H1 (cell line): ENCODE data around the gene TUBB2B. TPM values are rescaled to one million over a fixed set of nuclear protein-coding genes. Genes with fewer than 3 reads are reported as not detected.
A peak's percentile ranks its signal among the peaks of the same experiment; 100 is the strongest.

Experiments
- CTCF ChIA-PET: fragments of 300-600 bp; sonication (Branson Sonifier 250); formaldehyde crosslinking; loops from one replicate; lab custom pipeline; 2021; ENCODE audit not compliant: partially characterized antibody; lab: Charles Lee
- POLR2A ChIA-PET: fragments of 300-600 bp; sonication (Branson Sonifier 250); formaldehyde crosslinking; loops from one replicate; lab custom pipeline; 2021; ENCODE audit warnings: inconsistent platforms; ENCODE audit not compliant: partially characterized antibody; lab: Charles Lee
- DNase-seq, 2 experiments: peaks; one replicate each; pipeline versions ENCODE4 v3.0.0 to v3.0.0-alpha.2; 2010 to 2022; ENCODE audit warnings: low spot score in 2 of 2, low read depth in 1 of 2, mixed read lengths in 1 of 2
- FAIRE-seq: peaks from 2 replicates; lab custom pipeline; 2011; peaks lifted over from hg19 to GRCh38; lab: Jason Lieb, UNC
- H2AFZ ChIP-seq: 2 replicates; pipeline ENCODE4 v1.8.1; 2012; ENCODE audit warnings: low read length, inconsistent platforms
- H2AK5ac ChIP-seq: 2 replicates; pipeline ENCODE4 v1.6.1; 2013; ENCODE audit warnings: low read depth, low read length
- H2BK120ac ChIP-seq: replicated peaks from 2 replicates; pipeline ENCODE3; 2013; ENCODE audit warnings: low read depth, low read length, inconsistent platforms
- H2BK12ac ChIP-seq: 2 replicates; pipeline ENCODE4 v1.6.1; 2013; ENCODE audit warnings: low read depth, low read length
- H2BK15ac ChIP-seq: 2 replicates; pipeline ENCODE4 v1.6.1; 2013; ENCODE audit warnings: low read length
- H2BK20ac ChIP-seq: 2 replicates; pipeline ENCODE4 v1.6.1; 2013; ENCODE audit warnings: low read length
- H2BK5ac ChIP-seq: 2 replicates; pipeline ENCODE4 v1.6.1; 2013; ENCODE audit warnings: low read depth, low read length
- H3K14ac ChIP-seq: 2 replicates; pipeline ENCODE4 v1.6.1; 2013; ENCODE audit warnings: inconsistent platforms; ENCODE audit not compliant: insufficient read length
- H3K18ac ChIP-seq: 2 replicates; pipeline ENCODE4 v1.6.1; 2013; ENCODE audit warnings: low read length; ENCODE audit errors: extremely low read depth
- H3K23ac ChIP-seq: 2 replicates; pipeline ENCODE4 v1.6.1; 2013; ENCODE audit warnings: inconsistent platforms; ENCODE audit not compliant: insufficient read length
- H3K23me2 ChIP-seq: 2 replicates; pipeline ENCODE4 v1.6.1; 2013; ENCODE audit warnings: low read depth, low read length
- H3K27ac ChIP-seq: 2 replicates; pipeline ENCODE4 v1.6.1; 2011; ENCODE audit warnings: low read depth, low read length, inconsistent platforms
- H3K27me3 ChIP-seq, 4 experiments: replicated peaks in 1 of 4; 1 replicate in 1 of 4; 2 replicates in 3 of 4; pipeline versions ENCODE4 v1.6.1 to v1.8.1; 2011 to 2013; ENCODE audit warnings: low read length in 3 of 4, mild to moderate bottlenecking in 3 of 4, inconsistent platforms in 2 of 4, mixed read lengths in 2 of 4, moderate library complexity in 1 of 4; ENCODE audit not compliant: control insufficient read depth in 3 of 4, insufficient read depth in 3 of 4; ENCODE audit errors: extremely low read depth in 1 of 4
- H3K36me3 ChIP-seq, 4 experiments: 2 replicates each; pipeline versions ENCODE4 v1.6.1 to v1.8.1; 2011 to 2013; ENCODE audit warnings: mild to moderate bottlenecking in 4 of 4, low read length in 3 of 4, moderate library complexity in 2 of 4, control low read depth in 1 of 4, inconsistent platforms in 1 of 4; ENCODE audit not compliant: insufficient read depth in 4 of 4, control insufficient read depth in 2 of 4
- H3K4ac ChIP-seq: replicated peaks from 2 replicates; pipeline ENCODE3; 2013; ENCODE audit warnings: low read length, low read depth, mixed read lengths, inconsistent platforms; ENCODE audit not compliant: insufficient read length
- H3K4me1 ChIP-seq, 4 experiments: replicated peaks in 1 of 4; 1 replicate in 1 of 4; 2 replicates in 3 of 4; pipeline versions ENCODE4 v1.6.1 to v1.8.1; 2011 to 2013; ENCODE audit warnings: low read length in 3 of 4, inconsistent platforms in 2 of 4, mixed read lengths in 1 of 4; ENCODE audit not compliant: insufficient read depth in 4 of 4, control insufficient read depth in 3 of 4
- H3K4me2 ChIP-seq, 2 experiments: 2 replicates each; pipeline versions ENCODE4 v1.6.1 to v1.8.1; 2011 to 2013; ENCODE audit warnings: low read depth in 2 of 2, low read length in 2 of 2, control low read depth in 1 of 2, inconsistent platforms in 1 of 2, mild to moderate bottlenecking in 1 of 2; ENCODE audit not compliant: insufficient read depth in 1 of 2
- H3K4me3 ChIP-seq, 4 experiments: fragments of 200-600, 300-600 bp in 1 of 4; sonication (generic), shearing (Covaris generic), sonication (Bioruptor Twin) in 1 of 4; 2 replicates each; pipeline versions ENCODE4 v1.5.1 to v1.8.1; 2011 to 2016; ENCODE audit warnings: low read length in 4 of 4, low read depth in 3 of 4, control low read depth in 2 of 4, inconsistent platforms in 2 of 4, mild to moderate bottlenecking in 2 of 4, mixed read lengths in 1 of 4, moderate library complexity in 1 of 4; ENCODE audit not compliant: insufficient read depth in 2 of 4; ENCODE audit errors: extremely low read depth in 1 of 4
- H3K56ac ChIP-seq: replicated peaks from 2 replicates; pipeline ENCODE3; 2013; ENCODE audit warnings: low read depth, mild to moderate bottlenecking, mixed read lengths, low read length, inconsistent platforms; ENCODE audit not compliant: insufficient read length
- H3K79me1 ChIP-seq: 2 replicates; pipeline ENCODE4 v1.6.1; 2013; ENCODE audit warnings: low read depth, low read length, control low read depth
- H3K79me2 ChIP-seq, 2 experiments: 2 replicates each; pipeline versions ENCODE4 v1.6.1 to v1.8.1; 2012 to 2013; ENCODE audit warnings: low read length in 2 of 2, mild to moderate bottlenecking in 2 of 2, inconsistent platforms in 1 of 2; ENCODE audit not compliant: insufficient read depth in 2 of 2, control insufficient read depth in 1 of 2
- H3K9ac ChIP-seq, 4 experiments: replicated peaks in 1 of 4; 1 replicate in 1 of 4; 2 replicates in 3 of 4; pipeline versions ENCODE4 v1.6.1 to v1.8.1; 2011 to 2013; ENCODE audit warnings: low read depth in 3 of 4, low read length in 3 of 4, control low read depth in 2 of 4, mild to moderate bottlenecking in 2 of 4, moderate library complexity in 2 of 4, inconsistent platforms in 1 of 4; ENCODE audit errors: extremely low read depth in 1 of 4
- H3K9me3 ChIP-seq, 2 experiments: 2 replicates each; pipeline versions ENCODE4 v1.6.1 to v1.8.1; 2012 to 2013; ENCODE audit warnings: mild to moderate bottlenecking in 2 of 2, moderate library complexity in 2 of 2, control low read depth in 1 of 2, inconsistent platforms in 1 of 2, low read depth in 1 of 2, low read length in 1 of 2, mixed read lengths in 1 of 2; ENCODE audit not compliant: insufficient read depth in 2 of 2
- H4K20me1 ChIP-seq, 2 experiments: replicated peaks in 1 of 2; 2 replicates each; pipeline versions ENCODE3 to v1.8.1; 2011 to 2013; ENCODE audit warnings: inconsistent platforms in 2 of 2, low read length in 2 of 2, mild to moderate bottlenecking in 1 of 2; ENCODE audit not compliant: insufficient read depth in 2 of 2, control insufficient read depth in 1 of 2
- H4K5ac ChIP-seq: 2 replicates; pipeline ENCODE4 v1.6.1; 2013; ENCODE audit warnings: low read length, low read depth, mixed read lengths, inconsistent platforms; ENCODE audit not compliant: insufficient read length
- H4K8ac ChIP-seq: 2 replicates; pipeline ENCODE4 v1.8.0; 2013; ENCODE audit warnings: mild to moderate bottlenecking, moderate library complexity, low read length, inconsistent platforms; ENCODE audit not compliant: insufficient read depth; ENCODE audit errors: extremely low read depth
- H4K91ac ChIP-seq: replicated peaks from 2 replicates; pipeline ENCODE3; 2013; ENCODE audit warnings: low read length, mixed read lengths, inconsistent platforms; ENCODE audit not compliant: insufficient read length
- RFX5 ChIP-seq: IDR thresholded peaks from 2 replicates; pipeline ENCODE4 v1.6.1; 2011; ENCODE audit warnings: low read depth, low read length, improper control_type of control experiment, borderline replicate concordance
- WGBS, 2 experiments: shearing (Covaris generic) in 1 of 2; methylation state at CpG; one replicate each; pipeline versions ENCODE4 v1.1.6 to v1.1.7; 2013 to 2015; ENCODE audit warnings: low lambda C conversion rate in 2 of 2, mixed read lengths in 2 of 2, inconsistent platforms in 1 of 2, low coverage in 1 of 2, missing lambda C conversion rate in 1 of 2; ENCODE audit not compliant: insufficient replicate concordance in 2 of 2, insufficient coverage in 1 of 2, insufficient read length in 1 of 2; ENCODE audit errors: extremely low coverage in 1 of 2, missing lambda C conversion rate in 1 of 2; 5-methylcytosine and 5-hydroxymethylcytosine counted together
- polyA plus RNA-seq, 7 experiments: library from polyadenylated mRNA; depleted of rRNA in 3 of 7; stranded (reverse) in 5 of 7; unstranded in 2 of 7; fragments of >200 nt in 5 of 7; fragments of 200-250 nt in 2 of 7; gene quantifications; 1 replicate in 5 of 7; 2 replicates in 1 of 7; 4 replicates in 1 of 7; pipeline versions ENCODE4 v1.2.1 to v1.2.3, GENCODE V29; 2011 to 2013; ENCODE audit warnings: missing spikeins in 2 of 7, mixed read lengths in 2 of 7
- total RNA-seq: library from RNA; stranded (reverse); fragmentation: NEBNext Ultra II Directional; extraction: Animal tissue kit (Norgen Biotek cat#: 25700); gene quantifications from 2 replicates; pipeline ENCODE4 v1.2.1, GENCODE V29; 2021

The TUBB2B gene
- total and polyA plus RNA-seq, 2 of the 8 experiments (the other 6 are each of a cell fraction or from before 2014, with no cell fraction given) = 612 to 722 TPM

- H3K79me2 ChIP-seq = peaks cover 8 to 40% of the 10 kb centered on the region in 2 experiments; a peak in 3 of 4 replicates
- peaks cover 0 to 7% of the 10 kb centered on the region in 2 experiments; a peak in 1 of 4 replicates for H3K9me3 ChIP-seq
- CTCF ChIA-PET = interaction anchor here (0.6 to 12.9 kb wide), 6 partner anchors 8 to 101 kb away, joined by 3 to 263 read pairs (median 4); partner anchors contain the start of genes TUBB2A and TUBB2B
- H2BK20ac ChIP-seq = no peak overlapping the region
- no peak overlapping the region for H2BK12ac ChIP-seq
- H4K20me1 ChIP-seq = peaks cover 6 to 18% of the 10 kb centered on the region in 2 experiments
- no peak overlapping the region for H3K18ac ChIP-seq
- H2AFZ ChIP-seq = no peak overlapping the region
- peaks cover 7% of the 10 kb centered on the region; the same call in 1 of the 2 replicates for H3K23me2 ChIP-seq
- H2BK5ac ChIP-seq = no peak overlapping the region
- H3K79me1 ChIP-seq = peaks cover 14% of the 10 kb centered on the region
- H3K4me2 ChIP-seq = peak overlapping the region; percentile 68 to 80
- no peaks in the 10 kb centered on the region for H3K27me3 ChIP-seq
- no peak overlapping the region for H4K5ac ChIP-seq
- no peak overlapping the region for H3K56ac ChIP-seq
- 72% methylated on average over 12 of the region's 12 CpGs; no CpG with 5 or more reads in 1 of the 2 experiments for WGBS, 2 experiments
- H3K27ac ChIP-seq = no peak overlapping the region
- H4K8ac ChIP-seq = no peak overlapping the region
- TF ChIP-seq RFX5 = no peak
- peak overlapping the region; percentile 1 for H3K4ac ChIP-seq
- POLR2A ChIA-PET = interaction anchor here (0.6 to 1.8 kb wide), 3 partner anchors 10 to 117 kb away, joined by 3 to 9 read pairs (median 4); no protein-coding TSS in a partner anchor
- no peak overlapping the region for H3K14ac ChIP-seq
- H3K4me1 ChIP-seq = peaks cover 3 to 9% (median 7%) of the 10 kb centered on the region in 4 experiments; a peak in 4 of 7 replicates
- no peak overlapping the region for H2BK120ac ChIP-seq
- no peak overlapping the region for H3K9ac ChIP-seq
- no peak overlapping the region for H2AK5ac ChIP-seq
- H3K36me3 ChIP-seq = peaks cover 0 to 4% (median 1%) of the 10 kb centered on the region in 4 experiments; a peak in 3 of 8 replicates
- no peak overlapping the region for H3K23ac ChIP-seq
- no peak for FAIRE-seq
- no peak overlapping the region for H4K91ac ChIP-seq
- no peak for DNase-seq
- peak overlapping the region; percentile 0 to 84 (median 28); a peak in 6 of 8 replicates for H3K4me3 ChIP-seq
- no peak overlapping the region for H2BK15ac ChIP-seq
Measured at GRCh38 chr6:3258201-3258600, 30.7 kb upstream of the TUBB2B start.
